ENCODE measurements around the gene CRLF1. TPM values are rescaled to one million over a fixed set of nuclear protein-coding genes. Genes with fewer than 3 reads are reported as not detected.

Gene CRLF1
- total and polyA plus RNA-seq, 2 experiments from 2014 or later, result 18.1 to 19.7 TPM

- no peak for TF ChIP-seq CTCF (conservative IDR thresholded peaks at IDR 0.05; ENCODE audit: low read depth in 2 of 2)
- no peak for TF ChIP-seq ETS1 (IDR thresholded peaks at IDR 0.05)
Measured at GRCh38 chr19:18634612-18635297, 28.2 kb upstream of the CRLF1 start (continued).

GRCh38 chr19:18633321-18633720 lies 26.7 kb upstream of the CRLF1 start:
- DNase-seq (ENCODE audit: low spot score), result no peak
- H3K36me3 Mint-ChIP-seq (ENCODE audit: low read depth), result no peaks in the 10 kb centered on the region
- no peak overlapping the region for H3K27ac Mint-ChIP-seq
- no peak for ATAC-seq
- peaks cover 14% of the 10 kb centered on the region for H3K27me3 ChIP-seq (ENCODE audit: insufficient read depth)
- H3K27me3 Mint-ChIP-seq (ENCODE audit: insufficient read depth, low read depth, poor library complexity), result peaks cover 12% of the 10 kb centered on the region
- H3K4me3 Mint-ChIP-seq, result no peak overlapping the region; the same call in 2 of the 3 replicates
- H3K79me2 ChIP-seq (replicated peaks; ENCODE audit: insufficient read depth), result peaks cover 3% of the 10 kb centered on the region; the same call in 1 of the 2 replicates
- no peak overlapping the region for H3K27ac ChIP-seq (ENCODE audit: low read depth)
- H3K9me2 ChIP-seq (ENCODE audit: insufficient read depth), result no peaks in the 10 kb centered on the region
- peaks cover 10% of the 10 kb centered on the region for H3K4me1 Mint-ChIP-seq
- no peaks in the 10 kb centered on the region for H3F3A ChIP-seq (replicated peaks; ENCODE audit: low read depth)
- H3K4me2 ChIP-seq, result no peak overlapping the region
- no peak overlapping the region for H2AFZ ChIP-seq
- H3K4me1 ChIP-seq (ENCODE audit: insufficient read depth), result peaks cover 16% of the 10 kb centered on the region
- no peaks in the 10 kb centered on the region; the same call in 1 of the 2 replicates for H4K20me1 ChIP-seq (replicated peaks; ENCODE audit: insufficient read depth)
- no peak overlapping the region for H3K4me3 ChIP-seq
- H3K36me3 ChIP-seq (ENCODE audit: insufficient read depth), result no peaks in the 10 kb centered on the region
- H3K9me3 Mint-ChIP-seq, result no peaks in the 10 kb centered on the region
- TF ChIP-seq POLR2AphosphoS5 (IDR thresholded peaks at IDR 0.05; ENCODE audit: low read depth) (no peak), ZNF462 (CRISPR knock-in tag; IDR thresholded peaks at IDR 0.05) (no peak), ZNF114 (CRISPR knock-in tag; IDR thresholded peaks at IDR 0.05) (no peak), STAT1 (IDR thresholded peaks at IDR 0.05; ENCODE audit: unreplicated experiment) (no peak), EZH2 (IDR thresholded peaks at IDR 0.05; ENCODE audit: low read depth, unreplicated experiment) (no peak), EZH2phosphoT487 (IDR thresholded peaks at IDR 0.05; ENCODE audit: unreplicated experiment) (no peak), NANOG (IDR thresholded peaks at IDR 0.05; ENCODE audit: borderline replicate concordance) (no peak), CREB1 (CRISPR knock-in tag; IDR thresholded peaks at IDR 0.05; ENCODE audit: low read depth) (no peak), REST (IDR thresholded peaks at IDR 0.05; ENCODE audit: unreplicated experiment) (no peak)
